ENCODE results near the gene WWTR1. TPM values are rescaled to one million over a fixed set of nuclear protein-coding genes. Genes with fewer than 3 reads are reported as not detected.

Gene WWTR1
- total RNA-seq, 1 experiment from 2014 or later = 24.4 TPM

GRCh38 chr3:149564079-149564478, 93.7 kb downstream of the WWTR1 start:
- H2BK12ac ChIP-seq (ENCODE audit: insufficient read length, low read depth, low read length) = no peak overlapping the region
- no peak overlapping the region for H2BK15ac ChIP-seq (ENCODE audit: low read depth, low read length)
- no CpG with 5 or more reads among the region's 2 CpGs for WGBS (ENCODE audit: extremely low coverage, insufficient read length, low lambda C conversion rate)
- H3K14ac ChIP-seq (ENCODE audit: insufficient read depth, low read length) = no peak overlapping the region
- no peak overlapping the region for H2BK5ac ChIP-seq (ENCODE audit: insufficient read length, low read length)
- no peak overlapping the region for H4K91ac ChIP-seq (ENCODE audit: insufficient read length, low read depth, low read length)
- H3T11ph ChIP-seq (ENCODE audit: low read length) = no peak overlapping the region
- no peaks in the 10 kb centered on the region for H3K79me1 ChIP-seq (ENCODE audit: insufficient read depth, low read depth, low read length, poor library complexity, severe bottlenecking)
- H3K23me2 ChIP-seq (ENCODE audit: insufficient read length, low read depth, low read length, poor library complexity, severe bottlenecking) = no peaks in the 10 kb centered on the region
- no peaks in the 10 kb centered on the region for H4K20me1 ChIP-seq (ENCODE audit: control insufficient read depth, insufficient read depth, insufficient read length)
- TF ChIP-seq CTCF (conservative IDR thresholded peaks at IDR 0.05) = no peak
- no peak overlapping the region for H3K4ac ChIP-seq (ENCODE audit: low read depth, low read length)
- no peak overlapping the region for H3K4me2 ChIP-seq (ENCODE audit: insufficient read depth, insufficient read length, low read length)
- no peaks in the 10 kb centered on the region for H3K9me3 ChIP-seq (ENCODE audit: control insufficient read depth, low read depth, low read length)
- peaks cover 4% of the 10 kb centered on the region for H3K4me1 ChIP-seq (ENCODE audit: insufficient read depth, low read length)
- H2BK20ac ChIP-seq (ENCODE audit: low read depth, low read length, poor library complexity, severe bottlenecking) = no peak overlapping the region
- Mint-ChIP-seq H3K27ac (peak overlapping the region in 1 of 3 experiments; percentile 17; a peak in 1 of 7 replicates), H3K4me3 (no peak overlapping the region), H3K36me3 (ENCODE audit: insufficient read depth in 1 of 3, low read depth in 3 of 3) (peaks cover 0 to 3% (median 2%) of the 10 kb centered on the region in 3 experiments; a peak in 2 of 7 replicates), H3K9me3 (no peaks in the 10 kb centered on the region; a peak in 1 of 5 replicates), H3K27me3 (ENCODE audit: low read depth) (no peaks in the 10 kb centered on the region), H3K4me1 (peaks cover 28 to 30% of the 10 kb centered on the region in 2 experiments)
- H2BK120ac ChIP-seq (ENCODE audit: low read depth, low read length, poor library complexity, severe bottlenecking) = no peak overlapping the region
- no peaks in the 10 kb centered on the region for H3K27me3 ChIP-seq (ENCODE audit: insufficient read depth, low read length)
- no peak overlapping the region for H2AFZ ChIP-seq (ENCODE audit: low read length)
- no peaks in the 10 kb centered on the region for H3K79me2 ChIP-seq (ENCODE audit: insufficient read depth, low read length)
- no peak overlapping the region for H4K8ac ChIP-seq (replicated peaks; ENCODE audit: insufficient read length, low read depth, low read length)
- no peak overlapping the region for H2AK5ac ChIP-seq (ENCODE audit: insufficient read length, low read length)
- no peak overlapping the region for H3K9ac ChIP-seq (ENCODE audit: extremely low read depth, insufficient read length, low read length)
- no peak overlapping the region for H3K23ac ChIP-seq (ENCODE audit: insufficient read length, low read depth, low read length)
- H3K27ac ChIP-seq (ENCODE audit: insufficient read length, low read depth, low read length) = no peak overlapping the region
- no peak overlapping the region for H3K56ac ChIP-seq (ENCODE audit: insufficient read length, low read depth, low read length)
- H3K18ac ChIP-seq (ENCODE audit: insufficient read length, low read depth, low read length) = no peak overlapping the region
- no peak for DNase-seq
- no peak overlapping the region for H4K5ac ChIP-seq (ENCODE audit: insufficient read length, low read depth, low read length)
